Kidney tubule cell (primary cell): ENCODE results near the gene PRRC2C.
"Not testable (repeated sequence)": the region's sequence is repeated elsewhere in the genome, so short reads cannot be mapped to it uniquely, and the experiment has no call there.

Experiments
- DNase-seq: peaks from one replicate; pipeline ENCODE4 v3.0.0-alpha.2; 2018; ENCODE audit warnings: low spot score

The PRRC2C gene

GRCh38 chr1:171500304-171500703, 15.0 kb downstream of the PRRC2C start:
- DNase-seq: no peak

- DNase-seq: no peak
These were observed 15.5 kb downstream of the PRRC2C start for GRCh38 chr1:171500803-171501202.

- DNase-seq: no peak
These were observed 16.1 kb downstream of the PRRC2C start for GRCh38 chr1:171501305-171502024.

- DNase-seq: peak; percentile 47
These were observed 21.4 kb downstream of the PRRC2C start for GRCh38 chr1:171506525-171507304.

- peak; percentile 18 for DNase-seq
These were observed 22.1 kb downstream of the PRRC2C start for GRCh38 chr1:171507435-171507834.

GRCh38 chr1:171509191-171509590, 23.9 kb downstream of the PRRC2C start:
- DNase-seq: no peak

GRCh38 chr1:171513743-171514142, 28.4 kb downstream of the PRRC2C start:
- no peak for DNase-seq

- no peak for DNase-seq
These were observed 30.0 kb downstream of the PRRC2C start for GRCh38 chr1:171515299-171515698.

GRCh38 chr1:171515741-171516140, 30.4 kb downstream of the PRRC2C start:
- DNase-seq: no peak

GRCh38 chr1:171521567-171521966, 36.2 kb downstream of the PRRC2C start:
- no peak for DNase-seq

GRCh38 chr1:171530676-171531075, 45.3 kb downstream of the PRRC2C start:
- DNase-seq: no peak

GRCh38 chr1:171532520-171532919, 47.2 kb downstream of the PRRC2C start:
- DNase-seq: no peak

GRCh38 chr1:171545523-171545922, 60.2 kb downstream of the PRRC2C start:
- DNase-seq: no peak

GRCh38 chr1:171550050-171550449, 64.7 kb downstream of the PRRC2C start:
- DNase-seq: no peak

- not testable (repeated sequence) for DNase-seq
These were observed 65.3 kb downstream of the PRRC2C start for GRCh38 chr1:171550598-171551100.

- DNase-seq: not testable (repeated sequence)
These were observed 68.6 kb downstream of the PRRC2C start for GRCh38 chr1:171553960-171554359.

- peak; percentile 8 for DNase-seq
These were observed 78.3 kb downstream of the PRRC2C start for GRCh38 chr1:171563675-171564074.

- DNase-seq: no peak
These were observed 81.1 kb downstream of the PRRC2C start for GRCh38 chr1:171566467-171566866.

GRCh38 chr1:171570295-171570694, 85.0 kb downstream of the PRRC2C start:
- DNase-seq: no peak

GRCh38 chr1:171576144-171576543, 90.8 kb downstream of the PRRC2C start:
- peak; percentile 20 for DNase-seq

GRCh38 chr1:171581226-171581625, 95.9 kb downstream of the PRRC2C start:
- DNase-seq: no peak

GRCh38 chr1:171581766-171582165, 96.4 kb downstream of the PRRC2C start:
- no peak for DNase-seq

- DNase-seq: no peak
These were observed 97.3 kb downstream of the PRRC2C start for GRCh38 chr1:171582589-171582988.
